ENCODE results near the gene CD8A.

DNA sequence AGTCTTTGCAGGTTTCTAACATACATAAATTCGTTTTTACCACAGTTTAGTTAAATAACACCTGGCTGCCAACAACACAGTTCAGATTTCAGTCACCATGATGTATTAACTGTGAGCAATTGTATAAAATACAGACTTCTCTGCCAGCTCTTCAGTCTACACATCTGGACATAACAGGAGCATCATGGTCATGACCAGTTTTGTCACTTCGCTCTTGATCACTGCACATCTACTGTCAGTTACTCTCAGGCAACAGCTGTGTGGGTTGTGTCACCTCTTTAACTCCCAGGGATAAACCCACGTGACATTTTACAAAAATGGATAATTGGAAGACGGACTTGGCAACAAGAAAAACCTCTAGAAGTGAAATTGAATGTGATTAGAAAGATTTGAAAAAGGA is 30.3 kb downstream of the CD8A start:
- TF ChIP-seq, protein P1, sequence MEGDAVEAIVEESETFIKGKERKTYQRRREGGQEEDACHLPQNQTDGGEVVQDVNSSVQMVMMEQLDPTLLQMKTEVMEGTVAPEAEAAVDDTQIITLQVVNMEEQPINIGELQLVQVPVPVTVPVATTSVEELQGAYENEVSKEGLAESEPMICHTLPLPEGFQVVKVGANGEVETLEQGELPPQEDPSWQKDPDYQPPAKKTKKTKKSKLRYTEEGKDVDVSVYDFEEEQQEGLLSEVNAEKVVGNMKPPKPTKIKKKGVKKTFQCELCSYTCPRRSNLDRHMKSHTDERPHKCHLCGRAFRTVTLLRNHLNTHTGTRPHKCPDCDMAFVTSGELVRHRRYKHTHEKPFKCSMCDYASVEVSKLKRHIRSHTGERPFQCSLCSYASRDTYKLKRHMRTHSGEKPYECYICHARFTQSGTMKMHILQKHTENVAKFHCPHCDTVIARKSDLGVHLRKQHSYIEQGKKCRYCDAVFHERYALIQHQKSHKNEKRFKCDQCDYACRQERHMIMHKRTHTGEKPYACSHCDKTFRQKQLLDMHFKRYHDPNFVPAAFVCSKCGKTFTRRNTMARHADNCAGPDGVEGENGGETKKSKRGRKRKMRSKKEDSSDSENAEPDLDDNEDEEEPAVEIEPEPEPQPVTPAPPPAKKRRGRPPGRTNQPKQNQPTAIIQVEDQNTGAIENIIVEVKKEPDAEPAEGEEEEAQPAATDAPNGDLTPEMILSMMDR (IDR thresholded peaks at IDR 0.05): no peak
- TF ChIP-seq POLR2AphosphoS5 (IDR thresholded peaks at IDR 0.05) (no peak), POLR2A (IDR thresholded peaks at IDR 0.05) (no peak)

All from prostate gland (tissue), 2 donors.